ENCODE measurements around the gene MTHFD1.

The MTHFD1 gene

DNA sequence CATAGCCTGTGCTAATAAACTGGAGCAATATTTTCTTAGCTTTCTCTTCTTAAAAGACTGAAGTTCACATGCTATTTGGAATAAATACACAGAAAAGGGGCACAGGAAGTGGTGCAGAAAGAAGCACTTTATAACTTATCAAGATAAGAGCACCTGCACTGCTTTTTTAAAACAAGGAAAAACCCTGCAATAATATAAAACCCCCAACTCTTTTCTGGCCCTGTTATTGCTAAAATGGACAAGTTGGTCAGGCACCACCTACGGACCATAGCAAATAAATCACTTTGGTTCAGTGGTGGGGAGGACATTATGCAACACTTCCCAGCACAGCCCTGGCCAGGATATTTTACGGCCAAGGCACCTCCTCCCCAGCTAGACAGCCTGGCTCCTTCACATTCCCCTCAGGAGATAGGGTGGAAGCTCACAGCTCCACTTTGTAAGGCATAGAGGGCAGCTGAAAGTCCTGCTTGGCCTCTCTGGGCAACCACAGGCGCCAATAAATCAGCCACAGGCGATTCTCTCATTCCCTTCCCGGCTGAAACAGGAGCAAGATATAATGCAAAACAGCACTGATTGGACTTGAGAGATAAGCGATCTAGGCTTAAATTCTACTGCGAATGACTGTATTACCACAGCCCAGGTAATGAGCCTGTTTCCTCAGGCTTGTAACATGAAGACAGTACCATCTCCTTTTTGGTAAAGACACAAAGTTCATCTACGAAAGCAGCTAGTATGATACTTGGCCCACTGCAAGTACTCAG is 113.4 kb downstream of the MTHFD1 start:
- DNase-seq, result no peak

DNA sequence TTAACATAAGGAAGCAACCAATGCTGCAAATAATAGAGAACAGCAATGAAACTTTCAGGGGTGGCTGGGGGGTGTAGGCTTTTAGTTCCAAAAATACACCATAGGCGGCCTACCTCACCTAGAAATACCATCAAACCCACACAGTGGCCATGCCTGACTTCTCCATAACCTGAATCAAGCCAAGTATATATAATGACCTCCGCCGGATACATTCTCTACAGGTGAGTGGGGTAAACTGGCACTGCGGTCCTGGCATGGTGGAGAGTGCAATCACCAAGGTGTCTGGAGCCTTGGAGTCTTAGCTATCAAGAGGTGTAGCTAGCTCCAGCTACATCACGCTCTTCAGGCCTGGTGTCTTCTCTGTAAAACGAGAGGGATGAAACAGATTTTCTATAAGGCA is 114.3 kb downstream of the MTHFD1 start:
- no peak for DNase-seq

DNA sequence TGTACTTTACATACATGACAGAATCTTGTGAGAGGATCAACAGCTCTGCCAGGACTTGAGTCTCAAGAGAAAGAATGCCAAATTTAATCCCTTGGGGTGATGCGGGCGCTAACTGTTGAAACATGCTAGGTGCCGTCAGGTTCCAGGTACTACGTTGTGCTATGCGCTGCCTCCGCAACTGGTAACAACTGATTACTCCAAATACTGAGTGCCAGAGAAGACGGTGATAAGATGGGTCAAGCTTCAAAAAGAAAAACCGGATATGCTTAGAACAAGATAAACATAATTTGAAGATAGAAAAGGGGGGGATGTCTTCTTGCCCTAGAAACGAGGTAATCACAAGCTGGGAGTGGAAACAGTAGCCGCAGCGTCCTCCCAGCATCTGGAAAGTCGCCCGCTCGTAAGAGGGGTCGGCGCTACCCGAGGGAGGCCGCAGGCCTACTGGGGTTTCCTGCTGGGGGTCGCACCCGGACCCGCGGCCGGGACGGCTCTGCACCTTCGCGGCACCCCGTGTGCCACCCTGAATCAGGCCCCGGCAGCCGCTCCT is 114.8 kb downstream of the MTHFD1 start:
- DNase-seq, result peak; percentile 25

DNA sequence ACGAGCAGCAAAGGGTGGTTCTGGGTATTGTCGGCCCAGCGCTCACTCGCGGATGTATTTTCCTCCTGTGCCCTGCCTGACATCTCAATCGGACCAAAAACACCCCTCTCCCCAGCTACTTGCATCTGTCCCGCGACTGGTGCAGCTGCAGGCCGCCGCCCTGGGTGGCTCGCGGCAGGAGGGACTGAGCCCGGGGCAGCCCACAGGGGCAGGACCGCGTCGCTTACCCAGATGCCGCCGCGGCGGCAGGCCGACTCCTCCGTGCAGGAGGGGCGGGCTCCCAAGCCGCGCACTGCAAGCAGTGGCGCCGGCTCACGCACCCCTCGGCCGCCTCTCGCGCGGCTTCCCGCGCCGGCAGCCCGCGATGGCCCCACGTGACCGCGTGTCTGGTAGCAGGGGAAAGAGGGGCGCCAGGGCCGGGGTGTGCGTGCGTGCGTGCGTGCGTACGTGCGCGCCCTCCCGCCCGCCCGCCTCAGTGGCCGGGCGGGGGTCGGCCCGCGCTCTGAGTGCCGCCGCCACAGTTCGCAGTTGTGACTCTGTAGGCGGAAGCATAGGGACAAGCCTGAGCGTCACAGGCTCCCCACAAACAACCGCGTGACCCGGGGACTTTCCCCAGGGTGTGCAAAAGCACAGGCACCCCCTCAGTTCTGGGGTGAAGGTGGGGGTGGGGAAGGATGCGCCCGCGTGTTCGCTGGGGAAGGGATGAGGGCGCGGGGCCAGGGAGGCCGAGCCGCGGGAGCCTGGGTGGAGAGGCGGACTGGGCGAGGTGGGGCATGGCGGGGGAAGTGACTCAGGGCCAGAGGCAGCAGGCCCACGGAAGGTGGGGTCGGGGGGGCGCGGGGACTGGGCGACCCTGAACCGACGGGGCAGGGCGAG is 115.5 kb downstream of the MTHFD1 start, which contains the start of gene ZBTB25:
TSS of gene ZBTB25 (minus strand) at position 405 of the 876 bp plus-strand sequence. CDS start 13,305 bp downstream, outside the sequence.
- DNase-seq, result peak; percentile 95

DNA sequence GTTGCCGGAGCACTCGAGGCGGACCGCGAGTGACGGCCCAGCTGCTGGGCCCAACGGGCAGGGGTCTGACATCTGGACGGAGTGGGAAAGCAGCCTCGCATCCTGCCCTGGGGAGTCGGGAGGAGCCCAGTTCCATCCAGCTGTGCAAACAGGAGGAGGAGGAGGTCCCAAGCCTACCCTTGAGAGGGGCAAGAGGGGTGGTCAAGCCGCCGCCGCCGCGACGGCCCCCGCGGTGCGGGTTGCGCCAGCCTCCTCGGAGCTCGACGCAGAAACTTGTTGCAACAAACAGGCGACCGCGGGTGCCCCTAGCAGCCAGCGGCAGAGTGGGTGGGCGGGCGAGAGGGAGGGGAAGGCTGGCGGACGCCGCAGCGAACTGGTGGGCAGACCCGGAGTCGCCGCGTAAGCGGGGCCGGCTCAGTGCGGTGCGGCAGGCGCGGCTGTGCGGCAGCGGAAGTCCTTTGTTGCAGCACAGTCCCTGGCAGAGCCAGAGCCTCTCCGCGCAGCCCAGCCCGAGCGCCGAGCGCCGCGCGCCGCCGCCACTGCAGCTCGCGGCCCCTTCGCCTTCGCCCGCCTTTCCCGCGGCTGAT is 116.2 kb downstream of the MTHFD1 start, which contains the start of gene ZBTB1:
TSS of gene ZBTB1 (plus strand) at position 461 of the 587 bp plus-strand sequence. CDS start 16,735 bp downstream, outside the sequence.
- DNase-seq, result peak; percentile 87

DNA sequence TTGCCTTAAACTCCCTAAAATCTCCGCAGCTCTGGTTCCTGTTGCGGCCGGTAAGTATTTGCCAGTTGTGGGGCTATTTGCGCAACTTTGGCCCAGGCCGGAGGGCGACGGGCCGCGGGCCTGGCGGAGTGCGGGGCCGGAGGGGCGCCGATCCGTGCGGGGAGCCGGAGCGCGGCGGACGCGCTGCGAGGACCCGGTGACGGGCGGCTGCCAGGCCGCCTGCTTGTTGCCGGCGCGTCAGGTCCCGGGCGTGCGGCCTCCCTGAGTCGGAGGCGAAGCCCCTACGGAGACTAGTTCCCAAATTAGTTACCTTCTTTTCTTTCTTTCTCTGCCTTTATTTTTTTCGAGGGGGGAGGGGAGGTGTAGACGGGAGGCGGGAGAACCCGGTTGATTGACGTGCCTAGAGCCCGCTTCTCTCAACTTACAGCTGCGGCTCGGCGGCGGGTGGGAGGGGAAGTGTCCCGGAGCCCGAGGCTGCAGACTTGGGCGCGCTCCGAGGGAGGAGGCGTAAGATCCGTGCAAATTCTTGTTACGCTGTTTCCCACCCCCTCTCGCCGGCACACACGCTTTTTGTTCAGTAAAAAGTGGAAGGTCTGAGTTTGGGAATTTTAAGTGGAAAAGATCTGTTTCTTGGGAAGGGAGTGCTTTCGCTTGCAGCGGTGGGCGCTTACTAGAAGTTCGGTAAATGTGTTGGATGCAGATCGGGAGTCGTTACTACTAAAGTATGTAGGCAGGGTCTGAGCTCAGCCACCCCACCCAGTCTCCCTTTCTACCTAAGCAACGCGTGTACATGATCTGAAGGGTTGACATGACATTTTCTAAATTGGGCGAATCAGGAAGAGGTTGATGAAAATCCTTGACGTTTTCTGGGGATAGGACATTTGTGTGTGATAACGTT is 117.0 kb downstream of the MTHFD1 start:
- DNase-seq, result peak; percentile 82

DNA sequence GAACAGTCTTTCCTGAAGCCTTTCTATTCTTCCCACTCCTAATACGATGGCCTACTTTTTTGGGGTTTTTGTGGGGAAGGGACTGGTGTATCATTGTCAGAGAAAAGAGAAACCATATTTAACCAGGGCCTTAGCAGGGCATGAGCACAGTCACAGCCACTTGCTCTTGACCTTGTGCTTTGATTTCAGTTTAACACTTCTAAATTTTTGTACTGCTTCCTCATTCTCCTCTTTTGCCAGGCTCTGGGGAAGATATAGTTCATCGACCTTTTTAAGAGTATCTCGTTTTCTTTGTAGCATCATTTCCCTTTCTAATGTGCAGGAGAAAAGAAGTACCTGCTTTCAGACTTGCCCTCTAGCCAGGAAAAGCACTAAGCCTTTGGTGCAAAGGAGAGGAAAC is 118.6 kb downstream of the MTHFD1 start:
- DNase-seq, result no peak

DNA sequence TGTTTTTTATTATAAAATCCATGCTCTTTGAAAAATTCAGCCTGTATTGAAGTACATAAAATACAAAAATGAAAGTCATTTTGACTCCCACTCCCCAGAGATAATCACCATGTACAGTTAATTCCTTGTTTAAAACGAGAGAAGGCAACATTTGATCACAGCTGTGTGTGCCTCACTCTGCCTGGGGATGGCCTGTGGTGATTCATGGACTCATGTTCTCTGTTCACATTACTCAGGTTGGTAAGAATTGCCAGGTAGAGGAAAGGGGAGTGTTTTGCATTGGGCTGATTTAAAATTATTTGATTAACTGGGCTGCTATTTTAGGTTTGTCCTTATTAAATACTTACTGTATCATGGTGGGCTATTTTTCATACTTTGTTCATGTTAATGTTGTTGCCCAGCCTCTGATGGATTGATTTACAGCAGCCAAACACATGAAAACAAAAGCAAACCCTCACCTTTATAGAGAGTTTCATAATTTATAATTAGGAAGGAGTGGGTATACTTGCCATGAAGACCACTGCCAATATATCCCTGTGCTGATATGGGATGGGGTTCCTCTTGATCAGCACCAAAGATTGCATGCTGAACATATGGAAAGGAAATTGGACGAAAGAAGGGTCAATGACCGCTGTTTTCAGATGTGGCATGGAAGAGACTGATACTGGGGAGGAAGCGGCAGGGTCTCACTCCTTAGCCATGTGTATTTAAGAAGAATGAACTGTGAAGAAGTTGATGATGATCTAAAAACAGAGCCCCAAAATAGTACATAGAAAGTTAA is 119.4 kb downstream of the MTHFD1 start:
- peak; percentile 39 for DNase-seq

DNA sequence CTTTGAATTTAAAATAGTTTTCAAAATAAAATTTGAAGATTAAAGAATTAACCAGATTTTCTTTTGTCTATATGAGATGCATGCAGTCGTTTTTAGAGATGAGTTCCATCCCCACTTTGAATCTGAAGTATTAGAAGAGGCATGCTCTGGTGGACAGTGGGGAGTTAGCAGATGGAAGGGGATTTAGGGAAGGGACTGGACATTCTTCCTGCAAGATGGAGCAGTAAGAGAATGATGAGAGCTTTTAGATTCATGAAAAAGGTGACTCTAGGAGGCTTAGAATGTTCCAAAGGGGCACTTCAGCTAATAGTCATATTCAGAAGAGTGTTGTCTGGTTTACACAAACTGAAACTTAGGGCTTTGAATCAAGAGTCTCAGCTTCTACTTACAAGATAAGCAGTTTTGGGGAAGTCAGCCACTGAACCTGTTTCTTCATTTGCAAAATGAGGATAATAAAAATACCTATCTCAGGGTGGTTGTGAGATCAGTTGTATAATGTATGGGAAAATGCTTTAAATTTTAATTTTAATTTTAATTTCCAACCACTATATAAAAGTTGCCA is 120.1 kb downstream of the MTHFD1 start:
- DNase-seq, result no peak

DNA sequence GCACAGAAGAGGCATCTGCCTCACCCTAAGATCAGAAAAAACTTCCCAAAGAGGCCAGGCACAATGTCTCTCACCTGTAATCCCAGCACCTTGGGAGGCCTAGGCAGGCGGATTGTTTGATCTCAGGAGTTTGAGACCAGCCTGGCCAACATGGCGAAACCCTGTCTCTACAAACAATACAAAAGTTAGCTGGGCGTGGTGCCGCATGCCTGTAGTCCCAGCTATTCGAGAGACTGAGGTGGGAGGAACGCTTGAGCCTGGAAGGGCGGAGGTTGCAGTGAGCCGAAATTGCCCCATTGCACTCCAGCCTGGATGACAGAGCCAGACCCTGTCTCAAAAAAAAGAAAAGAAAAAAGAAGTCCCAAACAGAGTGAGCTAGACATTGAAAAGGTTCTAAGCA is 120.9 kb downstream of the MTHFD1 start:
- DNase-seq, result no peak

All from activated CD8-positive, alpha-beta memory T cell treated with anti-CD3 and anti-CD28 coated beads, Interleukin-2, amount 50 U/mL, for 4 hours (primary cell).